GM12892 (cell line): ENCODE results near the gene KRTAP12-1.
"Not testable (repeated sequence)": the region's sequence is repeated elsewhere in the genome, so short reads cannot be mapped to it uniquely, and the experiment has no call there.

Source experiments
- DNase-seq: peaks from one replicate; pipeline ENCODE4 v3.0.0; 2011; ENCODE audit not compliant: insufficient read length
- FAIRE-seq: peaks from 2 replicates; lab custom pipeline; 2011; peaks lifted over from hg19 to GRCh38; lab: Jason Lieb, UNC
- POLR2A ChIP-seq: IDR thresholded peaks from 2 replicates; pipeline ENCODE4 v1.6.1; 2011; ENCODE audit warnings: low read depth, low read length, control low read depth
- POLR2AphosphoS5 ChIP-seq: IDR thresholded peaks from 2 replicates; pipeline ENCODE4 v1.6.1; 2011; ENCODE audit warnings: low read depth, low read length, control low read depth
- TAF1 ChIP-seq: IDR thresholded peaks from 2 replicates; pipeline ENCODE4 v1.6.1; 2011; ENCODE audit warnings: low read depth, mild to moderate bottlenecking, control low read depth, low read length, borderline replicate concordance

The KRTAP12-1 gene

GRCh38 chr21:44643741-44644310, 38.1 kb downstream of the KRTAP12-1 start:
- no peak for TF ChIP-seq POLR2AphosphoS5
- no peak for TF ChIP-seq POLR2A
- TF ChIP-seq TAF1, result no peak
- DNase-seq (no peak), FAIRE-seq (no peak)

DNA sequence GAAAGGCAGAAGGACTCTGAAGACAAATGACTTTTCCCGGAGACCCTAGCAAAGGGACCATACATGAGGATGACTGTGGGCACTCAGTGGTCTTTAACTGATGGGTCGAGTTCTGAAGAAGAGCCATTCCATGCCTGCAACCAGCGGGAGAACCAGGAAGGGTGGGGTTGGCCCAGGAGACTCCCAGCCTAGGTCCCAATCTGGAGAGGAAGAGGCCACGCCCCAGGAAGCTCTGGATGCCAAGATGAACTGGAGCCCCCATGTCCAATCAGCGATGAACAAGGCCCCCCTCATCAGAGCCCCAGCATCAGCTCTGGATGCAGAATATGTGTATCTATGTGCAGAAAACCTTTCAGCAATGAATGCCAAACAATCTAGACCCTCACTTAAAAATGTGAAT, 41.2 kb downstream of the KRTAP12-1 start:
- TF ChIP-seq POLR2AphosphoS5, result no peak
- no peak for TF ChIP-seq TAF1
- no peak for TF ChIP-seq POLR2A
- no peak for FAIRE-seq
- no peak for DNase-seq

DNA sequence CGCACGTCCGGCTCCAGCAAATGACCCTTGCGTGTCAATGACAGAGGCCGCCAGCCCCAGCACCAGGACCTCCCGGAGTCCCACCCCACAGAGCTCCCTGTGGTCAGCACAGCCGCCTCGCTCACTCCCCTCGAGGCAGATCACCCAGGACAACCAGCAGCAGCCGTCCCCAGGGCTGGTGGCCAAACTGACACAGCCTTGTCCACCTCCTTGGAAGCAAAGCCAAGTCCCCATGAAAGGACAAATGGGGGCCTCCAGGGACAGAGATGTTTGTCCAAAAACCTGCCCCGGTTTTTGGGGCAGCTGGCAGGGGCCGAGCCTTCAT, 42.7 kb downstream of the KRTAP12-1 start:
- no peak for DNase-seq
- FAIRE-seq, result no peak
- TF ChIP-seq POLR2AphosphoS5, result no peak
- TF ChIP-seq POLR2A, result no peak

GRCh38 chr21:44638506-44639330, 43.2 kb downstream of the KRTAP12-1 start:
- not testable (repeated sequence) for DNase-seq, FAIRE-seq

DNA sequence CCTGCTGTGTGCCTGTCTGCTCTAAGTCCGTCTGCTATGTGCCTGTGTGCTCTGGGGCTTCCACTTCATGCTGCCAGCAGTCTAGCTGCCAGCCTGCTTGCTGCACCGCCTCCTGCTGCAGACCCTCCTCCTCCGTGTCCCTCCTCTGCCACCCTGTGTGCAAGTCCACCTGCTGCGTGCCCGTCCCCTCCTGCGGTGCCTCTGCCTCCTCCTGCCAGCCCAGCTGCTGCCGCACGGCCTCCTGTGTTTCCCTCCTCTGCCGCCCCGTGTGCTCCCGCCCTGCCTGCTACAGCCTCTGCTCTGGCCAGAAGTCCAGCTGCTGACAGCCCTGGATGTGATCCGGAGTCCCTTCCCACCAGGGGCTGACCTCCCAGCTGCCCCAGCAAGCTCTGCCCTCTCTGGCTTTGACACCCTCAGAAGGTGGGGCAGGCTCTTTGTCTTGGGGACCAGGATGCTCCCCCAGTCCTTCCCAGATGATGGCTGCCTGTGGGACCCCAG, 44.1 kb downstream of the KRTAP12-1 start:
- not testable (repeated sequence) for DNase-seq, FAIRE-seq

DNA sequence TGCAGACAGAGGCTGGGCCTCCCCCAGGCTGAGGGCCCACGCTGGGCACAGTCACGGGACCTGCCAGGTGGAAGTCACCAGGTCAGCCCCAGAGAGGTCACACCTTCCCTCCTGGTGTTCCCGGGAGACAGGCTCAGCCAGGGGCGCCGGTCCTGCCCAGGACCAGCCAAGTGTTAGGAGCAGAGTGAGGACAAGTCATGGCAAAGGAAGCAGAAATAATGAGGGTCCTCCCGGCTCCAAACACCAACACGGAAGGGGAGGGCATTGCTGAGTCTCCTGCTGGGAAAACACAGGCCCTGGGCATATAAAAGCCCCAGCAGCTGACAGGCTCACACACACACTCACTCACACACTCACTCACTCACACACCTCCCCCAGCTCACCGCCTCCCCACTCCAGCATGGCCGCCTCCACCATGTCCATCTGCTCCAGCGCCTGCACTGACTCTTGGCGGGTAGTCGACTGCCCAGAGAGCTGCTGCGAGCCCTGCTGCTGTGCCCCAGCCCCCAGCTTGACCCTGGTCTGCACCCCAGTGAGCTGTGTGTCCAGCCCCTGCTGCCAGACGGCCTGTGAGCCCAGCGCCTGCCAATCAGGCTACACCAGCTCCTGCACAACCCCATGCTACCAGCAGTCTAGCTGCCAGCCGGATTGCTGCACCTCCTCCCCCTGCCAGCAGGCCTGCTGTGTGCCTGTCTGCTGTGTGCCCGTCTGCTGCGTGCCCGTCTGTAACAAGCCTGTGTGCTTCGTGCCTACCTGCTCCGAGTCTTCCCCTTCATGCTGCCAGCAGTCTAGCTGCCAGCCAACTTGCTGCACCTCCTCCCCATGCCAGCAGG, 44.7 kb downstream of the KRTAP12-1 start, which contains the start of gene KRTAP10-10:
Gene KRTAP10-10 (plus strand): TSS at position 339 of the 833 bp plus-strand sequence. CDS start 62 bp downstream, at position 401.
- TF ChIP-seq POLR2A (no peak), POLR2AphosphoS5 (no peak), TAF1 (no peak)
- no peak for DNase-seq
- FAIRE-seq, result no peak

- no peak for DNase-seq
- TF ChIP-seq TAF1 (no peak), POLR2A (no peak), POLR2AphosphoS5 (no peak)
- FAIRE-seq, result no peak
Measured at GRCh38 chr21:44636209-44637017, 45.5 kb downstream of the KRTAP12-1 start.

- TF ChIP-seq POLR2A (no peak), TAF1 (no peak), POLR2AphosphoS5 (no peak)
- DNase-seq (no peak), FAIRE-seq (no peak)
Measured at GRCh38 chr21:44632067-44632466, 49.9 kb downstream of the KRTAP12-1 start.
